ENCODE data around the gene MCF2L2. TPM values are rescaled to one million over a fixed set of nuclear protein-coding genes. Genes with fewer than 3 reads are reported as not detected.
"Not testable (repeated sequence)": the region's sequence is repeated elsewhere in the genome, so short reads cannot be mapped to it uniquely, and the experiment has no call there.

Gene MCF2L2
- 0.09 TPM in 1 of 2 replicates, not detected in the other for total RNA-seq (ENCODE audit: low replicate concordance)

- no peak for DNase-seq (ENCODE audit: low read depth)
- peak within 1 kb of the TSS; percentile 68 for H3K4me3 ChIP-seq (ENCODE audit: low read depth, low read length)
- no peak for TF ChIP-seq CTCF (IDR thresholded peaks at IDR 0.05; ENCODE audit: insufficient read depth, low read length)
These were observed at the start of gene MCF2L2 for GRCh38 chr3:183428447-183429211. Gene MCF2L2, minus strand, starts transcription at chr3:183428619. Its CDS starts 642 bp downstream, at chr3:183427977.

DNA sequence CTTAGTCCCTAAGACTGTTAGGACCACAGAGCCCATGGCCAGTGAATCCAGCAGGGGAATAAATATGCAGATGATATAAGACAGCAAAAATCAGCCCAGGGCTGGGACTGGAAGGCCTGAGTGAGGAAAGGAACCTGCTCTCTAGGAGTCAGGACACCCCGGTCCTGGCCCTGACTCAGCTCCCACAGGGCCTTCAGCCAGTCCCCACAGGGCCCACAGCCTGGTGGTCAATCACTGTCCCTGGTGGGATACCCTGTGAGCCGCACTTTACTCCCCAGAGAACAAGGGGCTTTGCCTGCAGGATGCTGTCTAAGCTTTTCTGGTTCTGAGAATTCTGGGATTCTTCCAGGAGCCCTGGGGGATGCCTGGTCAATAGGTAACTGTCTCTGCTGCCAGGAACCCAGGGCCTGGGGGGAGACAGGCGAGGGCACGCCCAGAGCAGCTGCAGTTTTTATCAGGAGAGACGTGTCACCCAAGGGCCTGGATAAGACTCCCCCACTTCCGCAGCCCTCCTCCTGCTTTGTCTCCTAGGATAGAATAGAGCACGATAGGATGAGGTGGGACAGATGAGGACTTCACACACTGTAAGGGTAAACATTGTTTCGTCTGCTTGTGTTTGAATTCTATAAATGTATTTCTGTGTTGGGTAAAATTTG lies 49.5 kb upstream of the MCF2L2 start:
- no peak overlapping the region for H3K4me3 ChIP-seq (ENCODE audit: low read depth, low read length)
- no peak for TF ChIP-seq CTCF (IDR thresholded peaks at IDR 0.05; ENCODE audit: insufficient read depth, low read length)
- no peak for DNase-seq (ENCODE audit: low read depth)

DNA sequence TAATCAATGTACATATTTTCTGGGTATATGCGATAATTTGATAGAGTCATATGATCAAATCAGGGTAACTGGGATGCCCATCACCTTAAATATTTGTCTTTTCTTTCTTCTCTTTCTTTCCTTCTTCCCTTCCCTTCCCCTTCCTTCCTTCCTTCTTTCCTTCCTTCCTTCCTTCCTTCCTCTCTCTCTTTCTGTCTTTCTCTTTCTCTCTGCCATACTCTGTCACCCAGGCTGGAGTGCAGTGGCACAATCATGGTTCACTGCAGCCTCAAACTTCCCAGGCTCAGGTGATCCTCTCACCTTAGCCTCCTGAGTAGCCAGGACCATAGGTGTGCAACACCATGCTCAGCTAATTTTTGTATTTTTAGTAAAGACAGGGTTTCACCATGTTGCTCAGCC lies 47.3 kb upstream of the MCF2L2 start:
- not testable (repeated sequence) for H3K4me3 ChIP-seq (ENCODE audit: low read depth, low read length); DNase-seq (ENCODE audit: low read depth)

DNA sequence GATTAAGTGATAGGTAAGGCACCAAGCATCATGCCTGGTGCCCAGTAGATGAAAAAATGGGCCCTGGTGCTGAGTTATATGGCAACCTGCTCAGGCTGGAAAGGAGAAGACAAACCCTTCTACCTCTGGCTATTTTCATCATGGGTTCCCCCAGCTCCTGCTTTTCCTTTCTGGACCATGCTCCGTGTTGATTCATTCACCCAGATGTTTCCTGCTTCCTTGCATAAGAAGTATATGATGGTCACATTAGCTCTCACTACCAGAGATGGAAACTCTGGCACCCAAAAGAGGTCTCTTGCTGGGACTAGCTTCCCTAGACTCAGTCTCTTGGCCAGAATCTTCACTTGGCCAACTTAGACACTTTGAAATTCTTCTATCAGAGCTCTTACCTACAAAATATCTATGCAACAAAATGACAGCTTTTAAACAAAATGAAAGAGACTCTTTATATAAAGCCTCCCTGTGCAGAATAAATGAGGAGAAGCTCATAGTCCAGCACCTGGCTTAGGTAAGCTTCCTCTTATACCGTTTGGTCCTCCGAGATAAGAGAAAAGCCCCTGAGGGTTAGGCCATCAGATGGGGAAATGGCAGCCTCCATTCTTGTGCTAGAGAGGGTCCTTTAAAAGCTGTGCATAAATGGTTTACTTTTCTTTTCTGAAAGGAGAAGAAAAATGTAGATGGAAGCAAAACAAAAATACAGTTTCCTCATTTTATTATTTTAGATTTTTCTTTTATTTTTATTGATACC lies 46.8 kb upstream of the MCF2L2 start:
- TF ChIP-seq CTCF (IDR thresholded peaks at IDR 0.05; ENCODE audit: insufficient read depth, low read length): no peak
- DNase-seq (ENCODE audit: low read depth): no peak
- H3K4me3 ChIP-seq (ENCODE audit: low read depth, low read length): no peak overlapping the region

GRCh38 chr3:183473969-183474368 lies 45.5 kb upstream of the MCF2L2 start:
- H3K4me3 ChIP-seq (ENCODE audit: low read depth, low read length): no peak overlapping the region
- TF ChIP-seq CTCF (IDR thresholded peaks at IDR 0.05; ENCODE audit: insufficient read depth, low read length): no peak
- no peak for DNase-seq (ENCODE audit: low read depth)

GRCh38 chr3:183472155-183472554 lies 43.7 kb upstream of the MCF2L2 start:
- no peak overlapping the region for H3K4me3 ChIP-seq (ENCODE audit: low read depth, low read length)
- TF ChIP-seq CTCF (IDR thresholded peaks at IDR 0.05; ENCODE audit: insufficient read depth, low read length): no peak
- no peak for DNase-seq (ENCODE audit: low read depth)

- TF ChIP-seq CTCF (IDR thresholded peaks at IDR 0.05; ENCODE audit: insufficient read depth, low read length): no peak
- no peak overlapping the region for H3K4me3 ChIP-seq (ENCODE audit: low read depth, low read length)
- DNase-seq (ENCODE audit: low read depth): peak; percentile 41
These were observed 40.0 kb upstream of the MCF2L2 start for GRCh38 chr3:183468424-183468823.

All from fibroblast of the aortic adventitia (primary cell).